Measurements from ENCODE around the gene GSTM4.

The GSTM4 gene

GRCh38 chr1:109636201-109636952 is 19.5 kb upstream of the GSTM4 start:
- H2AFZ ChIP-seq (ENCODE audit: low read length): no peak overlapping the region

DNA sequence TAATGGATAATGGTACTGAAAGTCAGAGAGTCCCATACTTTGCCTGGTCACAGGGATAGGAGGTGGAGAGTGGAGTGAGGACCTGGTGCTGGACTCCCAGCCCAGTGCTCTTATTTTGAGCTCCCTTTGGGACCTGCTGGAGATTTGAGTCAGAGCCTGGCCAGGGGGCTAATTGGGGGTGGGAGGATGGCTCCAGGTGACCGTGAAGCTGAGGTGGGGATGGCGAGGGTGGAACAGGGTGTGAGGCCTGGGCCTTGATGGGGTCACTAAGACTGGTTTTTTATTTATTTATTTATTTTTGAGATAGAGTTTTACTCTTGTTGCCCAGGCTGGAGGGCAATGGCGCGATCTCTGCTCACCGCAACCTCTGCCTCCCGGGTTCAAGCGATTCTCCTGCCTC is 18.5 kb upstream of the GSTM4 start:
- Histone ChIP-seq H3K4me2 (ENCODE audit: low read depth, low read length, poor library complexity, severe bottlenecking) (no peak overlapping the region), H4K20me1 (ENCODE audit: insufficient read depth, low read length, poor library complexity, severe bottlenecking) (no peaks in the 10 kb centered on the region), H3K9me2 (replicated peaks; ENCODE audit: low read depth, low read length) (no peaks in the 10 kb centered on the region), H3F3A (ENCODE audit: low read depth) (no peaks in the 10 kb centered on the region), H3K4me3 (ENCODE audit: low read length, poor library complexity, severe bottlenecking) (no peak overlapping the region), H3K36me3 (ENCODE audit: insufficient read depth, low read length) (no peaks in the 10 kb centered on the region), H3K79me2 (ENCODE audit: insufficient read depth, low read length) (no peaks in the 10 kb centered on the region), H3K9me3 (ENCODE audit: insufficient read depth, low read depth, low read length) (no peaks in the 10 kb centered on the region), H3K9ac (ENCODE audit: low read depth, low read length, poor library complexity, severe bottlenecking) (no peak overlapping the region), H2AFZ (ENCODE audit: low read length) (no peak overlapping the region), H3K27me3 (ENCODE audit: insufficient read depth, low read length, poor library complexity, severe bottlenecking) (no peaks in the 10 kb centered on the region), H3K4me1 (ENCODE audit: insufficient read depth, low read length, poor library complexity, severe bottlenecking) (peaks cover 6% of the 10 kb centered on the region)
- TF ChIP-seq, protein P1, sequence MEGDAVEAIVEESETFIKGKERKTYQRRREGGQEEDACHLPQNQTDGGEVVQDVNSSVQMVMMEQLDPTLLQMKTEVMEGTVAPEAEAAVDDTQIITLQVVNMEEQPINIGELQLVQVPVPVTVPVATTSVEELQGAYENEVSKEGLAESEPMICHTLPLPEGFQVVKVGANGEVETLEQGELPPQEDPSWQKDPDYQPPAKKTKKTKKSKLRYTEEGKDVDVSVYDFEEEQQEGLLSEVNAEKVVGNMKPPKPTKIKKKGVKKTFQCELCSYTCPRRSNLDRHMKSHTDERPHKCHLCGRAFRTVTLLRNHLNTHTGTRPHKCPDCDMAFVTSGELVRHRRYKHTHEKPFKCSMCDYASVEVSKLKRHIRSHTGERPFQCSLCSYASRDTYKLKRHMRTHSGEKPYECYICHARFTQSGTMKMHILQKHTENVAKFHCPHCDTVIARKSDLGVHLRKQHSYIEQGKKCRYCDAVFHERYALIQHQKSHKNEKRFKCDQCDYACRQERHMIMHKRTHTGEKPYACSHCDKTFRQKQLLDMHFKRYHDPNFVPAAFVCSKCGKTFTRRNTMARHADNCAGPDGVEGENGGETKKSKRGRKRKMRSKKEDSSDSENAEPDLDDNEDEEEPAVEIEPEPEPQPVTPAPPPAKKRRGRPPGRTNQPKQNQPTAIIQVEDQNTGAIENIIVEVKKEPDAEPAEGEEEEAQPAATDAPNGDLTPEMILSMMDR (conservative IDR thresholded peaks at IDR 0.05; ENCODE audit: low read length): no peak
- no peak for TF ChIP-seq EZH2phosphoT487 (IDR thresholded peaks at IDR 0.05; ENCODE audit: borderline replicate concordance)

More at GRCh38 chr1:109636201-109636952, 19.5 kb upstream of the GSTM4 start:
- Histone ChIP-seq H3K9me2 (replicated peaks; ENCODE audit: low read depth, low read length) (no peaks in the 10 kb centered on the region), H3F3A (ENCODE audit: low read depth) (no peaks in the 10 kb centered on the region), H4K20me1 (ENCODE audit: insufficient read depth, low read length, poor library complexity, severe bottlenecking) (no peaks in the 10 kb centered on the region), H3K36me3 (ENCODE audit: insufficient read depth, low read length) (peaks cover 7% of the 10 kb centered on the region; the same call in 1 of the 2 replicates), H3K4me1 (ENCODE audit: insufficient read depth, low read length, poor library complexity, severe bottlenecking) (peaks cover 6% of the 10 kb centered on the region), H3K27me3 (ENCODE audit: insufficient read depth, low read length, poor library complexity, severe bottlenecking) (no peaks in the 10 kb centered on the region), H3K9ac (ENCODE audit: low read depth, low read length, poor library complexity, severe bottlenecking) (no peak overlapping the region), H3K4me2 (ENCODE audit: low read depth, low read length, poor library complexity, severe bottlenecking) (no peak overlapping the region), H3K9me3 (ENCODE audit: insufficient read depth, low read depth, low read length) (no peaks in the 10 kb centered on the region), H3K79me2 (ENCODE audit: insufficient read depth, low read length) (no peaks in the 10 kb centered on the region), H3K4me3 (ENCODE audit: low read length, poor library complexity, severe bottlenecking) (no peak overlapping the region)
- TF ChIP-seq, protein P1 (conservative IDR thresholded peaks at IDR 0.05; ENCODE audit: low read length): no peak; the same call in 1 of the 2 replicates
- TF ChIP-seq EZH2phosphoT487 (IDR thresholded peaks at IDR 0.05; ENCODE audit: borderline replicate concordance): no peak

GRCh38 chr1:109639063-109639840 is 16.6 kb upstream of the GSTM4 start:
- H3K9ac ChIP-seq (ENCODE audit: low read depth, low read length, poor library complexity, severe bottlenecking): no peak overlapping the region
- no peaks in the 10 kb centered on the region for H3K36me3 ChIP-seq (ENCODE audit: insufficient read depth, low read length)
- H3K9me2 ChIP-seq (replicated peaks; ENCODE audit: low read depth, low read length): no peaks in the 10 kb centered on the region
- H3K79me2 ChIP-seq (ENCODE audit: insufficient read depth, low read length): no peaks in the 10 kb centered on the region
- H3K4me2 ChIP-seq (ENCODE audit: low read depth, low read length, poor library complexity, severe bottlenecking): no peak overlapping the region
- TF ChIP-seq, protein P1 (conservative IDR thresholded peaks at IDR 0.05; ENCODE audit: low read length): no peak
- no peak for TF ChIP-seq EZH2phosphoT487 (IDR thresholded peaks at IDR 0.05; ENCODE audit: borderline replicate concordance)
- no peaks in the 10 kb centered on the region; the same call in 1 of the 2 replicates for H3F3A ChIP-seq (ENCODE audit: low read depth)
- H3K4me3 ChIP-seq (ENCODE audit: low read length, poor library complexity, severe bottlenecking): no peak overlapping the region
- no peaks in the 10 kb centered on the region for H3K9me3 ChIP-seq (ENCODE audit: insufficient read depth, low read depth, low read length)
- H3K4me1 ChIP-seq (ENCODE audit: insufficient read depth, low read length, poor library complexity, severe bottlenecking): peaks cover 6% of the 10 kb centered on the region
- no peaks in the 10 kb centered on the region for H3K27me3 ChIP-seq (ENCODE audit: insufficient read depth, low read length, poor library complexity, severe bottlenecking)
- H2AFZ ChIP-seq (ENCODE audit: low read length): no peak overlapping the region
- no peaks in the 10 kb centered on the region for H4K20me1 ChIP-seq (ENCODE audit: insufficient read depth, low read length, poor library complexity, severe bottlenecking)

Data from Loucy (cell line).